ENCODE data around the gene ZNF543.

- no peak for TF ChIP-seq CTCF (IDR thresholded peaks at IDR 0.05)
- TF ChIP-seq EZH2 (IDR thresholded peaks at IDR 0.05) = no peak
Measured at GRCh38 chr19:57376151-57376550, 55.9 kb downstream of the ZNF543 start.

All from neural progenitor cell (in vitro differentiated cells).